ENCODE data around the gene KCNK18.

DNA sequence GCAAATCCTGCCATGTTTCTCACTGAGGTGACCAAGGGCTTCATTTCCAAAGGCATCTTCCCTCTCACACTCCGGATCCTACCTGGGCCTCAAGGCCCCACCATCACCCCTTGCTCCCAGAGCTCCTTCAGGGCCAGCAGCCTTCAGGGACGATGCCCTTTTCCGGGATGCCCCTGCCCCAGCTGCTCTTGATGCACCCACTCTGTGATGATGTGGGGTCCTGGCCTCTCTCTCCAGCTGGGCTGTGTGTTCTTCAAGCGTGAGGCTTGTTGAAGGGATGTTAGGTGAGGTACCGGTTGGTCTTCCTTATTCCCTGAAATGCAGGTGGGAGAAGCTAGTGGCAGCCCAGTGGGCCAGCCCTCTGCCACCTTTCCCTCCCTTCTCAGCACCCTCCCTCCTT is 25.3 kb downstream of the KCNK18 start:
- TF ChIP-seq, protein P1, sequence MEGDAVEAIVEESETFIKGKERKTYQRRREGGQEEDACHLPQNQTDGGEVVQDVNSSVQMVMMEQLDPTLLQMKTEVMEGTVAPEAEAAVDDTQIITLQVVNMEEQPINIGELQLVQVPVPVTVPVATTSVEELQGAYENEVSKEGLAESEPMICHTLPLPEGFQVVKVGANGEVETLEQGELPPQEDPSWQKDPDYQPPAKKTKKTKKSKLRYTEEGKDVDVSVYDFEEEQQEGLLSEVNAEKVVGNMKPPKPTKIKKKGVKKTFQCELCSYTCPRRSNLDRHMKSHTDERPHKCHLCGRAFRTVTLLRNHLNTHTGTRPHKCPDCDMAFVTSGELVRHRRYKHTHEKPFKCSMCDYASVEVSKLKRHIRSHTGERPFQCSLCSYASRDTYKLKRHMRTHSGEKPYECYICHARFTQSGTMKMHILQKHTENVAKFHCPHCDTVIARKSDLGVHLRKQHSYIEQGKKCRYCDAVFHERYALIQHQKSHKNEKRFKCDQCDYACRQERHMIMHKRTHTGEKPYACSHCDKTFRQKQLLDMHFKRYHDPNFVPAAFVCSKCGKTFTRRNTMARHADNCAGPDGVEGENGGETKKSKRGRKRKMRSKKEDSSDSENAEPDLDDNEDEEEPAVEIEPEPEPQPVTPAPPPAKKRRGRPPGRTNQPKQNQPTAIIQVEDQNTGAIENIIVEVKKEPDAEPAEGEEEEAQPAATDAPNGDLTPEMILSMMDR (IDR thresholded peaks at IDR 0.05) = no peak
- TF ChIP-seq, protein P2, sequence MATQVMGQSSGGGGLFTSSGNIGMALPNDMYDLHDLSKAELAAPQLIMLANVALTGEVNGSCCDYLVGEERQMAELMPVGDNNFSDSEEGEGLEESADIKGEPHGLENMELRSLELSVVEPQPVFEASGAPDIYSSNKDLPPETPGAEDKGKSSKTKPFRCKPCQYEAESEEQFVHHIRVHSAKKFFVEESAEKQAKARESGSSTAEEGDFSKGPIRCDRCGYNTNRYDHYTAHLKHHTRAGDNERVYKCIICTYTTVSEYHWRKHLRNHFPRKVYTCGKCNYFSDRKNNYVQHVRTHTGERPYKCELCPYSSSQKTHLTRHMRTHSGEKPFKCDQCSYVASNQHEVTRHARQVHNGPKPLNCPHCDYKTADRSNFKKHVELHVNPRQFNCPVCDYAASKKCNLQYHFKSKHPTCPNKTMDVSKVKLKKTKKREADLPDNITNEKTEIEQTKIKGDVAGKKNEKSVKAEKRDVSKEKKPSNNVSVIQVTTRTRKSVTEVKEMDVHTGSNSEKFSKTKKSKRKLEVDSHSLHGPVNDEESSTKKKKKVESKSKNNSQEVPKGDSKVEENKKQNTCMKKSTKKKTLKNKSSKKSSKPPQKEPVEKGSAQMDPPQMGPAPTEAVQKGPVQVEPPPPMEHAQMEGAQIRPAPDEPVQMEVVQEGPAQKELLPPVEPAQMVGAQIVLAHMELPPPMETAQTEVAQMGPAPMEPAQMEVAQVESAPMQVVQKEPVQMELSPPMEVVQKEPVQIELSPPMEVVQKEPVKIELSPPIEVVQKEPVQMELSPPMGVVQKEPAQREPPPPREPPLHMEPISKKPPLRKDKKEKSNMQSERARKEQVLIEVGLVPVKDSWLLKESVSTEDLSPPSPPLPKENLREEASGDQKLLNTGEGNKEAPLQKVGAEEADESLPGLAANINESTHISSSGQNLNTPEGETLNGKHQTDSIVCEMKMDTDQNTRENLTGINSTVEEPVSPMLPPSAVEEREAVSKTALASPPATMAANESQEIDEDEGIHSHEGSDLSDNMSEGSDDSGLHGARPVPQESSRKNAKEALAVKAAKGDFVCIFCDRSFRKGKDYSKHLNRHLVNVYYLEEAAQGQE (IDR thresholded peaks at IDR 0.05; ENCODE audit: insufficient read depth in 1 of 2, low read depth in 2 of 2, low read length in 1 of 2) = no peak
- TF ChIP-seq POLR2AphosphoS5 (IDR thresholded peaks at IDR 0.05; ENCODE audit: low read depth, low read length) (no peak), SIN3A (IDR thresholded peaks at IDR 0.05; ENCODE audit: borderline replicate concordance, insufficient read depth, low read depth, low read length) (no peak), TCF7L2 (IDR thresholded peaks at IDR 0.05; ENCODE audit: low read depth, low read length) (no peak)

Measured in Panc1 (cell line).